B cell (primary cell): ENCODE measurements around the gene SESN3. TPM values are rescaled to one million over a fixed set of nuclear protein-coding genes. Genes with fewer than 3 reads are reported as not detected.

Experiments used
- ATAC-seq: fragments of 200-7000 bp; cut with Tn5 transposase; one replicate; pipeline ENCODE4 v1.10.0; 2021; ENCODE audit warnings: low read depth, mild to moderate bottlenecking, moderate number of reproducible peaks, moderate library complexity
- CTCF ChIA-PET: fragments of 350-600 bp; sonication (Branson Sonifier 250); formaldehyde crosslinking; loops from one replicate; lab custom pipeline; 2021; ENCODE audit warnings: antibody characterized with exemption, inconsistent platforms; lab: Charles Lee
- POLR2A ChIA-PET: fragments of 350-600 bp; sonication (Branson Sonifier 250); formaldehyde crosslinking; loops from one replicate; lab custom pipeline; 2021; ENCODE audit warnings: antibody characterized with exemption; lab: Charles Lee
- DNase-seq: peaks from one replicate; pipeline ENCODE4 v3.0.0; 2013
- H2AFZ ChIP-seq: 2 replicates; pipeline ENCODE4 v1.6.1; 2012; ENCODE audit warnings: mild to moderate bottlenecking, low read depth, low read length; ENCODE audit not compliant: insufficient read depth, poor library complexity, severe bottlenecking
- H3K27ac ChIP-seq, 2 donors: 1 replicate in 1 of 2; 2 replicates in 1 of 2; pipeline ENCODE4 v1.5.1; 2012 to 2013; ENCODE audit warnings: low read length in 2 of 2, mild to moderate bottlenecking in 2 of 2, moderate library complexity in 1 of 2
- H3K27me3 ChIP-seq, 4 experiments: fragments of 200-600 bp in 1 of 4; sonication (generic) in 1 of 4; replicated peaks in 1 of 4; 1 replicate in 2 of 4; 2 replicates in 2 of 4; pipeline versions ENCODE4 v1.6.1 to v1.7.0; 2013 to 2016; ENCODE audit warnings: low read length in 3 of 4, mild to moderate bottlenecking in 2 of 4, mixed read lengths in 1 of 4, moderate library complexity in 1 of 4; ENCODE audit not compliant: insufficient read depth in 4 of 4, control insufficient read depth in 3 of 4; ENCODE audit errors: control extremely low read depth in 1 of 4
- H3K36me3 ChIP-seq, 2 experiments: replicated peaks in 1 of 2; 1 replicate in 1 of 2; 2 replicates in 1 of 2; pipeline versions ENCODE4 v1.6.1 to v1.7.1; 2013; ENCODE audit warnings: low read length in 1 of 2; ENCODE audit not compliant: insufficient read depth in 2 of 2, control insufficient read depth in 1 of 2; ENCODE audit errors: control extremely low read depth in 1 of 2, extremely low read depth in 1 of 2
- H3K4me1 ChIP-seq, 2 donors: fragments of 200-600 bp in 1 of 2; sonication (generic) in 1 of 2; 1 replicate in 1 of 2; 2 replicates in 1 of 2; pipeline versions ENCODE4 v1.5.1 to v1.6.1; 2013 to 2017; ENCODE audit warnings: low read length in 2 of 2; ENCODE audit not compliant: control insufficient read depth in 2 of 2, insufficient read depth in 2 of 2
- H3K4me2 ChIP-seq: replicated peaks from 2 replicates; pipeline ENCODE3; 2012; ENCODE audit warnings: mild to moderate bottlenecking, low read depth, low read length; ENCODE audit not compliant: poor library complexity, severe bottlenecking
- H3K4me3 ChIP-seq, 5 experiments: fragments of 200-600 bp in 1 of 5; sonication (generic) in 1 of 5; 1 replicate in 3 of 5; 2 replicates in 2 of 5; pipeline versions ENCODE4 v1.5.1 to v1.7.0; 2011 to 2016; ENCODE audit warnings: low read length in 4 of 5, mild to moderate bottlenecking in 4 of 5, low read depth in 2 of 5, control low read depth in 1 of 5, moderate library complexity in 1 of 5; ENCODE audit not compliant: insufficient read depth in 1 of 5; ENCODE audit errors: control extremely low read depth in 1 of 5, extremely low read depth in 1 of 5
- H3K79me2 ChIP-seq: fragments of 200-600 bp; sonication (generic); one replicate; pipeline ENCODE4 v1.6.0; 2016; ENCODE audit warnings: low read length; ENCODE audit not compliant: control insufficient read depth, insufficient read depth
- H3K9ac ChIP-seq: fragments of 200-600 bp; sonication (generic); 2 replicates; pipeline ENCODE4 v1.6.1; 2017; ENCODE audit warnings: mild to moderate bottlenecking, low read length, moderate library complexity
- H3K9me3 ChIP-seq, 3 donors: one replicate each; pipeline versions ENCODE4 v1.6.1 to v1.7.1; 2013; ENCODE audit warnings: low read length in 2 of 3; ENCODE audit not compliant: control insufficient read depth in 2 of 3, insufficient read depth in 1 of 3; ENCODE audit errors: control extremely low read depth in 1 of 3
- H4K20me1 ChIP-seq: 2 replicates; pipeline ENCODE4 v1.6.0; 2012; ENCODE audit warnings: mild to moderate bottlenecking, low read length; ENCODE audit not compliant: insufficient read depth, control insufficient read depth, poor library complexity, severe bottlenecking
- H3K27ac Mint-ChIP-seq: one replicate; pipeline ENCODE4 v1.8.0; 2021; ENCODE audit warnings: mixed read lengths
- H3K27me3 Mint-ChIP-seq: one replicate; pipeline ENCODE4 v1.8.0; 2021; ENCODE audit warnings: mixed read lengths
- H3K4me1 Mint-ChIP-seq: one replicate; pipeline ENCODE4 v1.8.0; 2021; ENCODE audit warnings: mixed read lengths
- H3K4me3 Mint-ChIP-seq: one replicate; pipeline ENCODE4 v1.8.0; 2021; ENCODE audit warnings: mixed read lengths
- H3K9me3 Mint-ChIP-seq: one replicate; pipeline ENCODE4 v1.8.0; 2022; ENCODE audit warnings: mixed read lengths; ENCODE audit not compliant: insufficient read depth
- EZH2 ChIP-seq: IDR thresholded peaks from 2 replicates; pipeline ENCODE4 v1.6.1; 2012; ENCODE audit warnings: borderline replicate concordance, low read depth, mild to moderate bottlenecking, moderate library complexity, low read length; ENCODE audit not compliant: insufficient read depth, poor library complexity, severe bottlenecking
- WGBS: methylation state at CpG from one replicate; pipeline ENCODE4 v1.1.5; 2013; ENCODE audit warnings: missing lambda C conversion rate; ENCODE audit not compliant: insufficient coverage; 5-methylcytosine and 5-hydroxymethylcytosine counted together
- intact Hi-C: fragments of 100-400 bp; cut with micrococcal nuclease; formaldehyde crosslinking; loops from one replicate; pipeline ENCODE4 v1.10.0; 2022
- polyA plus RNA-seq: library from polyadenylated mRNA; depleted of rRNA; stranded (reverse); fragments of >200 nt; gene quantifications from 2 replicates; pipeline ENCODE4 v1.2.3, GENCODE V29; 2012
- total RNA-seq, 2 donors: library from RNA; stranded (reverse); fragments of 120-200 nt in 1 of 2; gene quantifications; 1 replicate in 1 of 2; 2 replicates in 1 of 2; pipeline versions ENCODE4 v1.2.3 to v1.2.4, GENCODE V29; 2013 to 2022
- TF ChIP-seq, protein P1 (sequence below): fragments of 200-600 bp; IDR thresholded peaks from one replicate; pipeline ENCODE4 v1.8.0; 2022; ENCODE audit warnings: antibody characterized with exemption, mild to moderate bottlenecking

The SESN3 gene
- total and polyA plus RNA-seq, 2 donors (not counting 1 experiment from before 2014, with no cell fraction given), result 10.1 to 519 TPM

DNA sequence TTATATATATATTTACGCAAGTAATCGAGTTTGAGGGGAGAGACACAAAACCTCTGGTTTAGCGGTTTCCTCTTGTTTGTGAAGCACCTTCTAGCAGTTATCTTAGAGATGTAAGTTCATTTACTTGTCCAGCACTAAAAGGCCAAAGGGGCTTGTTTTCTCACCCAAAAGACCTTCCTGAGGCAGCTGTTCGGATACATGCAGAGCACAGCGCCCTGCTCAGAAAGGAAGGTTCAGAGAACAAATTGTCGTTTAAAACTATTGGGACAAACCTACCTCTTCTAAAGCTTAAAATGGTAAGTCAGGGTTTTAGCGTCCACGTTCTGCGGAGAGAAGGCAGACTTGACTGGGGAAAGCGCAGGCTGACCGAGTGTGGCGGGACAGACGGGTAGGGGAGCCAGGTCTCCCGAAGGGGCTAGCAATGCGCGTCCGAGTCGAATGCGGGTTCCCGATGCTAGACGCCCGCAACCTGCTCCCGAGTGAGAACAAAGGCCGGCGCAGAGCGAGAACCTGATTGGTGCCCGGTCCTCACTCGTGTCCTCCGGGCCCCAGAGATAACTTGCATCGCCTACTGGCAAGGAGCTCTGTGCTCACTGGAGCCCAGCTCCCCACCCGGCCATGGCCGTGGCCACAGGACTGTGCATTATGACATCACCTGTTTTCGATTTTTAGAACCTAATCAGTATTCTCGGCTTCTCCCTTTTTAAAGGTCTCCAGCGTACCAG lies 1.0 kb upstream of the SESN3 start:
- no peaks in the 10 kb centered on the region for H3K27me3 ChIP-seq
- under 1% methylated on average over 30 of the region's 35 CpGs for WGBS
- H3K9me3 ChIP-seq, result peaks cover 0 to 2% (median 0%) of the 10 kb centered on the region in 3 donors
- peak overlapping the region; percentile 94 to 96 for H3K27ac ChIP-seq
- CTCF ChIA-PET, result interaction anchor here (0.6 to 5.4 kb wide), 48 partner anchors 9 to 548 kb away, joined by 3 to 121 read pairs (median 3); no protein-coding TSS in a partner anchor
- no peak for TF ChIP-seq EZH2
- TF ChIP-seq, protein P1, sequence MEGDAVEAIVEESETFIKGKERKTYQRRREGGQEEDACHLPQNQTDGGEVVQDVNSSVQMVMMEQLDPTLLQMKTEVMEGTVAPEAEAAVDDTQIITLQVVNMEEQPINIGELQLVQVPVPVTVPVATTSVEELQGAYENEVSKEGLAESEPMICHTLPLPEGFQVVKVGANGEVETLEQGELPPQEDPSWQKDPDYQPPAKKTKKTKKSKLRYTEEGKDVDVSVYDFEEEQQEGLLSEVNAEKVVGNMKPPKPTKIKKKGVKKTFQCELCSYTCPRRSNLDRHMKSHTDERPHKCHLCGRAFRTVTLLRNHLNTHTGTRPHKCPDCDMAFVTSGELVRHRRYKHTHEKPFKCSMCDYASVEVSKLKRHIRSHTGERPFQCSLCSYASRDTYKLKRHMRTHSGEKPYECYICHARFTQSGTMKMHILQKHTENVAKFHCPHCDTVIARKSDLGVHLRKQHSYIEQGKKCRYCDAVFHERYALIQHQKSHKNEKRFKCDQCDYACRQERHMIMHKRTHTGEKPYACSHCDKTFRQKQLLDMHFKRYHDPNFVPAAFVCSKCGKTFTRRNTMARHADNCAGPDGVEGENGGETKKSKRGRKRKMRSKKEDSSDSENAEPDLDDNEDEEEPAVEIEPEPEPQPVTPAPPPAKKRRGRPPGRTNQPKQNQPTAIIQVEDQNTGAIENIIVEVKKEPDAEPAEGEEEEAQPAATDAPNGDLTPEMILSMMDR, result no peak
- H3K4me3 Mint-ChIP-seq, result no peak overlapping the region
- peak overlapping the region; percentile 75 for H2AFZ ChIP-seq
- H3K4me3 ChIP-seq, result peak overlapping the region; percentile 64 to 82 (median 73)
- POLR2A ChIA-PET, result interaction anchor here (0.6 to 4.3 kb wide), 33 partner anchors 11 to 1110 kb away, joined by 3 to 63 read pairs (median 5); partner anchors contain the start of genes FAM76B and SRSF8
- ATAC-seq (peak; percentile 41), DNase-seq (peak; percentile 84)
- peaks cover 29 to 32% of the 10 kb centered on the region in 2 donors for H3K4me1 ChIP-seq
- H3K79me2 ChIP-seq, result peaks cover 41% of the 10 kb centered on the region
- peaks cover 14% of the 10 kb centered on the region for H4K20me1 ChIP-seq
- peak overlapping the region; percentile 79 for H3K4me2 ChIP-seq
- H3K36me3 ChIP-seq, result no peaks in the 10 kb centered on the region
- H3K27me3 Mint-ChIP-seq, result no peaks in the 10 kb centered on the region
- intact Hi-C loops, result loop anchor here (1.0 to 5.0 kb wide), 12 partner anchors 9 to 557 kb away; partner anchors contain the start of genes ENDOD1 and FAM76B
- peak overlapping the region; percentile 76 for H3K9ac ChIP-seq
- H3K9me3 Mint-ChIP-seq, result no peaks in the 10 kb centered on the region
- no peak overlapping the region for H3K27ac Mint-ChIP-seq
- H3K4me1 Mint-ChIP-seq, result peaks cover 29% of the 10 kb centered on the region

DNA sequence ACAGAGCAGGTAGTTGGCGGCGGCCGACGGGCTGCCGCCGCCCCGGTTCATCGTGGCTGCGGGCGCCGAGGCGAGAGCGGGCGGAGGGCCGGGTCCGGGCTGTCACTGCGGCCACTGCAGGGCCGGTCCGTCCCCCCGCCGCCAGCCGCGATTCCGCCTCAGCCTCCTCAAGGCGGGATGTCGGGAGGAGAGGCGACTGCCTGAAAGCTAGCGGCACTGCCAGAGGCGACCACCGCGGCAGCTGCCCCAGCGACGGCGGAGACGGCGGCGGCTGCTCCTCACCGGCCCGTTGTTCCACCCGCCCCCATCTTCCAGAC lies 234 bp downstream of the SESN3 start:
- Histone ChIP-seq H3K27ac (peak overlapping the region; percentile 46 to 85), H3K27me3 (no peaks in the 10 kb centered on the region), H3K9me3 (peaks cover 0 to 2% (median 0%) of the 10 kb centered on the region in 3 donors), H3K36me3 (no peaks in the 10 kb centered on the region), H3K4me1 (peaks cover 29 to 32% of the 10 kb centered on the region in 2 donors), H2AFZ (peak overlapping the region; percentile 35), H3K4me2 (peak overlapping the region; percentile 81), H3K4me3 (peak overlapping the region; percentile 73 to 94 (median 88)), H3K9ac (peak overlapping the region; percentile 88), H4K20me1 (peaks cover 14% of the 10 kb centered on the region), H3K79me2 (peaks cover 51% of the 10 kb centered on the region)
- under 1% methylated on average over 39 of the region's 40 CpGs for WGBS
- intact Hi-C loops, result loop anchor here (1.0 to 5.0 kb wide), 9 partner anchors 24 to 559 kb away; partner anchors contain the start of genes ENDOD1 and FAM76B
- Mint-ChIP-seq H3K27ac (peak overlapping the region; percentile 95), H3K9me3 (no peaks in the 10 kb centered on the region), H3K4me1 (peaks cover 35% of the 10 kb centered on the region), H3K27me3 (no peaks in the 10 kb centered on the region), H3K4me3 (no peak overlapping the region)
- POLR2A ChIA-PET, result interaction anchor here (0.6 to 4.3 kb wide), 19 partner anchors 11 to 967 kb away, joined by 3 to 63 read pairs (median 6); partner anchors contain the start of gene FAM76B
- no peak for DNase-seq
- TF ChIP-seq, protein P1, result no peak
- TF ChIP-seq EZH2, result no peak
- no peak for ATAC-seq
- CTCF ChIA-PET, result interaction anchor here (0.6 to 5.4 kb wide), 22 partner anchors 10 to 533 kb away, joined by 3 to 121 read pairs (median 6); no protein-coding TSS in a partner anchor
